Measurements from ENCODE around the gene MADCAM1.
"Not testable (repeated sequence)": the region's sequence is repeated elsewhere in the genome, so short reads cannot be mapped to it uniquely, and the experiment has no call there.

MADCAM1 gene

GRCh38 chr19:496112-496665 is at the start of gene MADCAM1:
Gene MADCAM1 (plus strand): TSS chr19:496486. CDS start chr19:496500, 14 bp downstream.
- in situ Hi-C loops (cut with HindIII; ENCODE audit: low pct_ligation_motif_present, low pct_unique_long_range_greater_than_20kb, low sequenced_read_pairs), result no loop called here
- no peak for DNase-seq

GRCh38 chr19:447064-447426 is 49.2 kb upstream of the MADCAM1 start:
- in situ Hi-C loops (cut with HindIII; ENCODE audit: low pct_ligation_motif_present, low pct_unique_long_range_greater_than_20kb, low sequenced_read_pairs), result no loop called here
- DNase-seq, result no peak

GRCh38 chr19:447816-448560 is 48.3 kb upstream of the MADCAM1 start:
- DNase-seq, result no peak
- in situ Hi-C loops (cut with HindIII; ENCODE audit: low pct_ligation_motif_present, low pct_unique_long_range_greater_than_20kb, low sequenced_read_pairs), result no loop called here

- in situ Hi-C loops (cut with HindIII; ENCODE audit: low pct_ligation_motif_present, low pct_unique_long_range_greater_than_20kb, low sequenced_read_pairs), result no loop called here
- no peak for DNase-seq
These were observed 46.4 kb upstream of the MADCAM1 start for GRCh38 chr19:449916-450315.

- in situ Hi-C loops (cut with HindIII; ENCODE audit: low pct_ligation_motif_present, low pct_unique_long_range_greater_than_20kb, low sequenced_read_pairs); DNase-seq: not testable (repeated sequence)
These were observed 45.3 kb upstream of the MADCAM1 start for GRCh38 chr19:450912-451481.

GRCh38 chr19:452829-453228 is 43.5 kb upstream of the MADCAM1 start:
- DNase-seq, result no peak
- in situ Hi-C loops (cut with HindIII; ENCODE audit: low pct_ligation_motif_present, low pct_unique_long_range_greater_than_20kb, low sequenced_read_pairs), result no loop called here

GRCh38 chr19:453606-454005 is 42.7 kb upstream of the MADCAM1 start:
- in situ Hi-C loops (cut with HindIII; ENCODE audit: low pct_ligation_motif_present, low pct_unique_long_range_greater_than_20kb, low sequenced_read_pairs), result no loop called here
- no peak for DNase-seq

GRCh38 chr19:455031-455705 is 41.1 kb upstream of the MADCAM1 start:
- DNase-seq, result no peak
- in situ Hi-C loops (cut with HindIII; ENCODE audit: low pct_ligation_motif_present, low pct_unique_long_range_greater_than_20kb, low sequenced_read_pairs), result no loop called here

GRCh38 chr19:455851-456546 is 40.3 kb upstream of the MADCAM1 start:
- DNase-seq, result no peak
- in situ Hi-C loops (cut with HindIII; ENCODE audit: low pct_ligation_motif_present, low pct_unique_long_range_greater_than_20kb, low sequenced_read_pairs), result no loop called here

GRCh38 chr19:456547-457110 is 39.7 kb upstream of the MADCAM1 start:
- in situ Hi-C loops (cut with HindIII; ENCODE audit: low pct_ligation_motif_present, low pct_unique_long_range_greater_than_20kb, low sequenced_read_pairs), result no loop called here
- DNase-seq, result no peak

GRCh38 chr19:457636-458035 is 38.6 kb upstream of the MADCAM1 start:
- in situ Hi-C loops (cut with HindIII; ENCODE audit: low pct_ligation_motif_present, low pct_unique_long_range_greater_than_20kb, low sequenced_read_pairs), result no loop called here

GRCh38 chr19:458091-459042 is 37.9 kb upstream of the MADCAM1 start:
- in situ Hi-C loops (cut with HindIII; ENCODE audit: low pct_ligation_motif_present, low pct_unique_long_range_greater_than_20kb, low sequenced_read_pairs), result no loop called here
- DNase-seq, result no peak

More at GRCh38 chr19:457636-458035, 38.6 kb upstream of the MADCAM1 start:
- no peak for DNase-seq

- no peak for DNase-seq
- in situ Hi-C loops (cut with HindIII; ENCODE audit: low pct_ligation_motif_present, low pct_unique_long_range_greater_than_20kb, low sequenced_read_pairs), result no loop called here
These were observed 36.4 kb upstream of the MADCAM1 start for GRCh38 chr19:459724-460511.

- in situ Hi-C loops (cut with HindIII; ENCODE audit: low pct_ligation_motif_present, low pct_unique_long_range_greater_than_20kb, low sequenced_read_pairs), result no loop called here
- no peak for DNase-seq
These were observed 35.2 kb upstream of the MADCAM1 start, which contains the start of gene SHC2 for GRCh38 chr19:460877-461720. Gene SHC2 (minus strand): TSS chr19:461033. CDS start chr19:460996, 37 bp downstream.

- in situ Hi-C loops (cut with HindIII; ENCODE audit: low pct_ligation_motif_present, low pct_unique_long_range_greater_than_20kb, low sequenced_read_pairs), result no loop called here
- no peak for DNase-seq
These were observed 34.4 kb upstream of the MADCAM1 start for GRCh38 chr19:461721-462551.
